ENCODE results near the gene FILIP1L. TPM values are rescaled to one million over a fixed set of nuclear protein-coding genes. Genes with fewer than 3 reads are reported as not detected.

FILIP1L gene
- total RNA-seq, 1 experiment from 2014 or later = 0.07 TPM

DNA sequence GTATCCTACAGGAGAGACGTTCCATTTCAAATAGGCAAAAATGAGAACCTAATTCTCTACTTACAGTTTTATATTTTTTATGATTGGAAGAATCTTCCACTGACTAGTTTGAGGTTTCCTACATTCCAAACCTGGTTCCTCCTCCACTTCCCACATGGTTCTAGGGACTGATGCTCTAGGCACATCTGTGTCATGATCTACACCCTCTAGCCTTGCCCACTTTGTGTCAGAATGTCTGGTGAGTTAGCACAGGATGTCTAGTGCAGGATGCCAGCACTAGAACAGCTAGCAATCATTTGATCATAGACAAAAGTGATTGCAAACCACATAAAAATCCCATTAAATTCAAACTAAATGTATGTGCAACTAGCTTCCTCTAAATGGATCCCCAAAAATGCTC, 26.7 kb upstream of the FILIP1L start:
- Histone ChIP-seq H3K9me3 (ENCODE audit: control insufficient read depth, low read depth, low read length) (no peaks in the 10 kb centered on the region), H3K4me2 (ENCODE audit: insufficient read depth, insufficient read length, low read length) (no peak overlapping the region), H3K27ac (ENCODE audit: insufficient read length, low read depth, low read length) (no peak overlapping the region), H3K18ac (ENCODE audit: insufficient read length, low read depth, low read length) (no peak overlapping the region), H4K91ac (ENCODE audit: insufficient read length, low read depth, low read length) (no peak overlapping the region), H2BK120ac (ENCODE audit: low read depth, low read length, poor library complexity, severe bottlenecking) (no peak overlapping the region), H2AK5ac (ENCODE audit: insufficient read length, low read length) (no peak overlapping the region), H3K79me2 (ENCODE audit: insufficient read depth, low read length) (no peaks in the 10 kb centered on the region), H3K56ac (ENCODE audit: insufficient read length, low read depth, low read length) (no peak overlapping the region), H2BK12ac (ENCODE audit: insufficient read length, low read depth, low read length) (no peak overlapping the region), H2BK20ac (ENCODE audit: low read depth, low read length, poor library complexity, severe bottlenecking) (no peak overlapping the region), H4K5ac (ENCODE audit: insufficient read length, low read depth, low read length) (no peak overlapping the region), H3K9ac (ENCODE audit: extremely low read depth, insufficient read length, low read length) (no peak overlapping the region), H3K4me1 (ENCODE audit: insufficient read depth, low read length) (no peaks in the 10 kb centered on the region), H4K20me1 (ENCODE audit: control insufficient read depth, insufficient read depth, insufficient read length) (no peaks in the 10 kb centered on the region), H3K14ac (ENCODE audit: insufficient read depth, low read length) (no peak overlapping the region), H4K8ac (replicated peaks; ENCODE audit: insufficient read length, low read depth, low read length) (no peak overlapping the region), H3K79me1 (ENCODE audit: insufficient read depth, low read depth, low read length, poor library complexity, severe bottlenecking) (no peaks in the 10 kb centered on the region), H3K23me2 (ENCODE audit: insufficient read length, low read depth, low read length, poor library complexity, severe bottlenecking) (no peaks in the 10 kb centered on the region), H2AFZ (ENCODE audit: low read length) (no peak overlapping the region), H2BK15ac (ENCODE audit: low read depth, low read length) (no peak overlapping the region), H3K4ac (ENCODE audit: low read depth, low read length) (no peak overlapping the region), H3K23ac (ENCODE audit: insufficient read length, low read depth, low read length) (no peak overlapping the region), H2BK5ac (ENCODE audit: insufficient read length, low read length) (no peak overlapping the region), H3K27me3 (ENCODE audit: insufficient read depth, low read length) (no peaks in the 10 kb centered on the region), H3T11ph (ENCODE audit: low read length) (no peak overlapping the region)
- no CpG with 5 or more reads among the region's 1 CpG for WGBS (ENCODE audit: extremely low coverage, insufficient read length, low lambda C conversion rate)
- H3K9me3 Mint-ChIP-seq = peaks cover 13 to 19% of the 10 kb centered on the region in 2 experiments
- peaks cover 8 to 11% (median 10%) of the 10 kb centered on the region in 3 experiments for H3K36me3 Mint-ChIP-seq (ENCODE audit: insufficient read depth in 1 of 3, low read depth in 3 of 3)
- no peak for DNase-seq
- no peak for TF ChIP-seq CTCF (conservative IDR thresholded peaks at IDR 0.05)
- H3K4me1 Mint-ChIP-seq = no peaks in the 10 kb centered on the region
- no peak overlapping the region for H3K27ac Mint-ChIP-seq
- no peak overlapping the region for H3K4me3 Mint-ChIP-seq
- no peaks in the 10 kb centered on the region for H3K27me3 Mint-ChIP-seq (ENCODE audit: low read depth)
